B cell (primary cell): ENCODE measurements around the gene SMARCD1. TPM values are rescaled to one million over a fixed set of nuclear protein-coding genes. Genes with fewer than 3 reads are reported as not detected.

Experiments
- ATAC-seq: fragments of 200-7000 bp; cut with Tn5 transposase; one replicate; pipeline ENCODE4 v1.10.0; 2021; ENCODE audit warnings: low read depth, mild to moderate bottlenecking, moderate number of reproducible peaks, moderate library complexity
- CTCF ChIA-PET: fragments of 350-600 bp; sonication (Branson Sonifier 250); formaldehyde crosslinking; loops from one replicate; lab custom pipeline; 2021; ENCODE audit warnings: antibody characterized with exemption, inconsistent platforms; lab: Charles Lee
- POLR2A ChIA-PET: fragments of 350-600 bp; sonication (Branson Sonifier 250); formaldehyde crosslinking; loops from one replicate; lab custom pipeline; 2021; ENCODE audit warnings: antibody characterized with exemption; lab: Charles Lee
- DNase-seq: peaks from one replicate; pipeline ENCODE4 v3.0.0; 2013
- H2AFZ ChIP-seq: 2 replicates; pipeline ENCODE4 v1.6.1; 2012; ENCODE audit warnings: mild to moderate bottlenecking, low read depth, low read length; ENCODE audit not compliant: insufficient read depth, poor library complexity, severe bottlenecking
- H3K27ac ChIP-seq, 2 donors: 1 replicate in 1 of 2; 2 replicates in 1 of 2; pipeline ENCODE4 v1.5.1; 2012 to 2013; ENCODE audit warnings: low read length in 2 of 2, mild to moderate bottlenecking in 2 of 2, moderate library complexity in 1 of 2
- H3K27me3 ChIP-seq, 4 experiments: fragments of 200-600 bp in 1 of 4; sonication (generic) in 1 of 4; replicated peaks in 1 of 4; 1 replicate in 2 of 4; 2 replicates in 2 of 4; pipeline versions ENCODE4 v1.6.1 to v1.7.0; 2013 to 2016; ENCODE audit warnings: low read length in 3 of 4, mild to moderate bottlenecking in 2 of 4, mixed read lengths in 1 of 4, moderate library complexity in 1 of 4; ENCODE audit not compliant: insufficient read depth in 4 of 4, control insufficient read depth in 3 of 4; ENCODE audit errors: control extremely low read depth in 1 of 4
- H3K36me3 ChIP-seq, 2 experiments: replicated peaks in 1 of 2; 1 replicate in 1 of 2; 2 replicates in 1 of 2; pipeline versions ENCODE4 v1.6.1 to v1.7.1; 2013; ENCODE audit warnings: low read length in 1 of 2; ENCODE audit not compliant: insufficient read depth in 2 of 2, control insufficient read depth in 1 of 2; ENCODE audit errors: control extremely low read depth in 1 of 2, extremely low read depth in 1 of 2
- H3K4me1 ChIP-seq, 2 donors: fragments of 200-600 bp in 1 of 2; sonication (generic) in 1 of 2; 1 replicate in 1 of 2; 2 replicates in 1 of 2; pipeline versions ENCODE4 v1.5.1 to v1.6.1; 2013 to 2017; ENCODE audit warnings: low read length in 2 of 2; ENCODE audit not compliant: control insufficient read depth in 2 of 2, insufficient read depth in 2 of 2
- H3K4me2 ChIP-seq: replicated peaks from 2 replicates; pipeline ENCODE3; 2012; ENCODE audit warnings: mild to moderate bottlenecking, low read depth, low read length; ENCODE audit not compliant: poor library complexity, severe bottlenecking
- H3K4me3 ChIP-seq, 5 experiments: fragments of 200-600 bp in 1 of 5; sonication (generic) in 1 of 5; 1 replicate in 3 of 5; 2 replicates in 2 of 5; pipeline versions ENCODE4 v1.5.1 to v1.7.0; 2011 to 2016; ENCODE audit warnings: low read length in 4 of 5, mild to moderate bottlenecking in 4 of 5, low read depth in 2 of 5, control low read depth in 1 of 5, moderate library complexity in 1 of 5; ENCODE audit not compliant: insufficient read depth in 1 of 5; ENCODE audit errors: control extremely low read depth in 1 of 5, extremely low read depth in 1 of 5
- H3K79me2 ChIP-seq: fragments of 200-600 bp; sonication (generic); one replicate; pipeline ENCODE4 v1.6.0; 2016; ENCODE audit warnings: low read length; ENCODE audit not compliant: control insufficient read depth, insufficient read depth
- H3K9ac ChIP-seq: fragments of 200-600 bp; sonication (generic); 2 replicates; pipeline ENCODE4 v1.6.1; 2017; ENCODE audit warnings: mild to moderate bottlenecking, low read length, moderate library complexity
- H3K9me3 ChIP-seq, 3 donors: one replicate each; pipeline versions ENCODE4 v1.6.1 to v1.7.1; 2013; ENCODE audit warnings: low read length in 2 of 3; ENCODE audit not compliant: control insufficient read depth in 2 of 3, insufficient read depth in 1 of 3; ENCODE audit errors: control extremely low read depth in 1 of 3
- H4K20me1 ChIP-seq: 2 replicates; pipeline ENCODE4 v1.6.0; 2012; ENCODE audit warnings: mild to moderate bottlenecking, low read length; ENCODE audit not compliant: insufficient read depth, control insufficient read depth, poor library complexity, severe bottlenecking
- H3K27ac Mint-ChIP-seq: one replicate; pipeline ENCODE4 v1.8.0; 2021; ENCODE audit warnings: mixed read lengths
- H3K27me3 Mint-ChIP-seq: one replicate; pipeline ENCODE4 v1.8.0; 2021; ENCODE audit warnings: mixed read lengths
- H3K4me1 Mint-ChIP-seq: one replicate; pipeline ENCODE4 v1.8.0; 2021; ENCODE audit warnings: mixed read lengths
- H3K4me3 Mint-ChIP-seq: one replicate; pipeline ENCODE4 v1.8.0; 2021; ENCODE audit warnings: mixed read lengths
- H3K9me3 Mint-ChIP-seq: one replicate; pipeline ENCODE4 v1.8.0; 2022; ENCODE audit warnings: mixed read lengths; ENCODE audit not compliant: insufficient read depth
- EZH2 ChIP-seq: IDR thresholded peaks from 2 replicates; pipeline ENCODE4 v1.6.1; 2012; ENCODE audit warnings: borderline replicate concordance, low read depth, mild to moderate bottlenecking, moderate library complexity, low read length; ENCODE audit not compliant: insufficient read depth, poor library complexity, severe bottlenecking
- WGBS: methylation state at CpG from one replicate; pipeline ENCODE4 v1.1.5; 2013; ENCODE audit warnings: missing lambda C conversion rate; ENCODE audit not compliant: insufficient coverage; 5-methylcytosine and 5-hydroxymethylcytosine counted together
- intact Hi-C: fragments of 100-400 bp; cut with micrococcal nuclease; formaldehyde crosslinking; loops from one replicate; pipeline ENCODE4 v1.10.0; 2022
- polyA plus RNA-seq: library from polyadenylated mRNA; depleted of rRNA; stranded (reverse); fragments of >200 nt; gene quantifications from 2 replicates; pipeline ENCODE4 v1.2.3, GENCODE V29; 2012
- total RNA-seq, 2 donors: library from RNA; stranded (reverse); fragments of 120-200 nt in 1 of 2; gene quantifications; 1 replicate in 1 of 2; 2 replicates in 1 of 2; pipeline versions ENCODE4 v1.2.3 to v1.2.4, GENCODE V29; 2013 to 2022
- TF ChIP-seq, protein P1 (sequence below): fragments of 200-600 bp; IDR thresholded peaks from one replicate; pipeline ENCODE4 v1.8.0; 2022; ENCODE audit warnings: antibody characterized with exemption, mild to moderate bottlenecking

SMARCD1 gene
- total and polyA plus RNA-seq, 2 donors (not counting 1 experiment from before 2014, with no cell fraction given) = 67.8 to 101 TPM

DNA sequence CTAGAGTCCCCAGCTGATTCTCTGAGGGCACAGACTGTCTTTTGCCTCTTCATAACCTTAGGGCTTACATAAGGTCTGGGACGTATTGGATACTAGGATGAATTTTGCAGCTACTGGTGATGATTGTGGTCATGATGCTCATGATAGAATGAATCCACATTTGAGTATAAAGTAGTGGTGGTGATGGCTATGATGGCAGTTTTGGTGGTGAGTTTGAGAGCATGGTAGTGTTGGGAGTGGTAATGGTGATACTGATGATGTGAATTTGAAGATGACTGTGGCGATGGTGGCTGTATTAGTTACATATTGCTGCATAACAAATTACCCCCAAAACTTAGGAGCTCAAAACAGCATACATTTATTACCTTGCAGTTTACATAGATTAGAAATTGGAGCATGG is 41.8 kb upstream of the SMARCD1 start:
- WGBS = 100% methylated on average over 1 of the region's 2 CpGs
- ChIA-PET POLR2A (no interaction called here), CTCF (interaction anchor here (1.5 to 1.6 kb wide), 3 partner anchors 10 to 25 kb away, joined by 3 to 5 read pairs (median 4); no protein-coding TSS in a partner anchor)
- ATAC-seq (no peak), DNase-seq (no peak)
- H3K4me1 Mint-ChIP-seq = no peaks in the 10 kb centered on the region
- H3K27me3 ChIP-seq = peaks cover 0 to 5% (median 0%) of the 10 kb centered on the region in 4 experiments
- H3K4me1 ChIP-seq = no peaks in the 10 kb centered on the region
- H2AFZ ChIP-seq = no peak overlapping the region
- H3K4me3 ChIP-seq = no peak overlapping the region
- H4K20me1 ChIP-seq = no peaks in the 10 kb centered on the region
- H3K79me2 ChIP-seq = no peaks in the 10 kb centered on the region
- no peak overlapping the region for H3K4me2 ChIP-seq
- H3K36me3 ChIP-seq = no peaks in the 10 kb centered on the region
- H3K9me3 Mint-ChIP-seq = no peaks in the 10 kb centered on the region
- H3K27ac ChIP-seq = no peak overlapping the region
- peaks cover 2% of the 10 kb centered on the region for H3K27me3 Mint-ChIP-seq
- no peak overlapping the region for H3K9ac ChIP-seq
- no peak overlapping the region for H3K4me3 Mint-ChIP-seq
- no peak overlapping the region for H3K27ac Mint-ChIP-seq
- intact Hi-C loops = no loop called here
- TF ChIP-seq, protein P1, sequence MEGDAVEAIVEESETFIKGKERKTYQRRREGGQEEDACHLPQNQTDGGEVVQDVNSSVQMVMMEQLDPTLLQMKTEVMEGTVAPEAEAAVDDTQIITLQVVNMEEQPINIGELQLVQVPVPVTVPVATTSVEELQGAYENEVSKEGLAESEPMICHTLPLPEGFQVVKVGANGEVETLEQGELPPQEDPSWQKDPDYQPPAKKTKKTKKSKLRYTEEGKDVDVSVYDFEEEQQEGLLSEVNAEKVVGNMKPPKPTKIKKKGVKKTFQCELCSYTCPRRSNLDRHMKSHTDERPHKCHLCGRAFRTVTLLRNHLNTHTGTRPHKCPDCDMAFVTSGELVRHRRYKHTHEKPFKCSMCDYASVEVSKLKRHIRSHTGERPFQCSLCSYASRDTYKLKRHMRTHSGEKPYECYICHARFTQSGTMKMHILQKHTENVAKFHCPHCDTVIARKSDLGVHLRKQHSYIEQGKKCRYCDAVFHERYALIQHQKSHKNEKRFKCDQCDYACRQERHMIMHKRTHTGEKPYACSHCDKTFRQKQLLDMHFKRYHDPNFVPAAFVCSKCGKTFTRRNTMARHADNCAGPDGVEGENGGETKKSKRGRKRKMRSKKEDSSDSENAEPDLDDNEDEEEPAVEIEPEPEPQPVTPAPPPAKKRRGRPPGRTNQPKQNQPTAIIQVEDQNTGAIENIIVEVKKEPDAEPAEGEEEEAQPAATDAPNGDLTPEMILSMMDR = no peak
- TF ChIP-seq EZH2 = no peak
- H3K9me3 ChIP-seq = no peaks in the 10 kb centered on the region

DNA sequence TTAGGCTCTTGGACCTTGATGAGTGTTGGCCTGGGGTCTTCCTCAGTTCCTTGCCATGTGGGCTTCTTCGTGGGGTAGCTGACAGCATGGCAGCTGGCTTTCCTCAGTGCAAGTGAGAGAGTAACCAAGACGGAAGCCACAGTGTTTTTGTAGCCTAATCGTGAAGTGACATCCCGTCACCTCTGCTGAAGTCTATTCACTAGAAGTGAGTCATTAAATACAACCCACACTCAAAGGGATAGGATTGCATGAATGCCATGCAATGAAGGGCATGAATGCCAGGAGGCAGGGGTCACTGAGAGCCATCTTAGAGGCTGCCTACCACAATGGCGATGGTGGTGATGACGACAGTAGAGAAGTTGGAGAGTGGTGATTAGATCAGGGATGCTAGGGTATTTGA is 41.3 kb upstream of the SMARCD1 start:
- no peaks in the 10 kb centered on the region for H3K79me2 ChIP-seq
- H3K4me1 Mint-ChIP-seq = no peaks in the 10 kb centered on the region
- H3K4me1 ChIP-seq = no peaks in the 10 kb centered on the region
- no peak overlapping the region for H3K4me3 ChIP-seq
- intact Hi-C loops = no loop called here
- H4K20me1 ChIP-seq = no peaks in the 10 kb centered on the region
- H3K9ac ChIP-seq = no peak overlapping the region
- H3K36me3 ChIP-seq = no peaks in the 10 kb centered on the region
- TF ChIP-seq EZH2 = no peak
- TF ChIP-seq, protein P1 = no peak
- no peak overlapping the region for H3K27ac ChIP-seq
- H3K4me3 Mint-ChIP-seq = no peak overlapping the region
- no peaks in the 10 kb centered on the region for H3K9me3 ChIP-seq
- H2AFZ ChIP-seq = no peak overlapping the region
- POLR2A ChIA-PET = no interaction called here
- WGBS = 71% methylated on average over 2 of the region's 6 CpGs
- ATAC-seq (no peak), DNase-seq (no peak)
- H3K4me2 ChIP-seq = no peak overlapping the region
- no peaks in the 10 kb centered on the region for H3K9me3 Mint-ChIP-seq
- peaks cover 0 to 5% (median 0%) of the 10 kb centered on the region in 4 experiments for H3K27me3 ChIP-seq
- no peaks in the 10 kb centered on the region for H3K27me3 Mint-ChIP-seq
- CTCF ChIA-PET = interaction anchor here (1.5 to 1.6 kb wide), 2 partner anchors 10 to 24 kb away, joined by 3 to 4 read pairs; no protein-coding TSS in a partner anchor
- no peak overlapping the region for H3K27ac Mint-ChIP-seq
